Measurements from ENCODE around the gene RAD18.

The RAD18 gene

GRCh38 chr3:8980756-8981257, 17.5 kb upstream of the RAD18 start:
- H3K4me3 Mint-ChIP-seq = no peak overlapping the region
- no peak overlapping the region for H3K27ac Mint-ChIP-seq
- no peaks in the 10 kb centered on the region for H3K9me3 Mint-ChIP-seq (ENCODE audit: low read depth)
- no peaks in the 10 kb centered on the region for H3K4me1 Mint-ChIP-seq (ENCODE audit: low read depth)
- H3K27me3 Mint-ChIP-seq = peaks cover 7% of the 10 kb centered on the region
- no peaks in the 10 kb centered on the region for H3K36me3 Mint-ChIP-seq

GRCh38 chr3:8979262-8979661, 16.0 kb upstream of the RAD18 start:
- no peaks in the 10 kb centered on the region for H3K36me3 Mint-ChIP-seq
- H3K4me1 Mint-ChIP-seq (ENCODE audit: low read depth) = no peaks in the 10 kb centered on the region
- no peak overlapping the region for H3K4me3 Mint-ChIP-seq
- H3K27ac Mint-ChIP-seq = no peak overlapping the region
- peaks cover 9% of the 10 kb centered on the region for H3K27me3 Mint-ChIP-seq
- no peaks in the 10 kb centered on the region for H3K9me3 Mint-ChIP-seq (ENCODE audit: low read depth)

- H3K27me3 Mint-ChIP-seq = peaks cover 9% of the 10 kb centered on the region
- no peak overlapping the region for H3K27ac Mint-ChIP-seq
- no peaks in the 10 kb centered on the region for H3K4me1 Mint-ChIP-seq (ENCODE audit: low read depth)
- no peaks in the 10 kb centered on the region for H3K9me3 Mint-ChIP-seq (ENCODE audit: low read depth)
- H3K4me3 Mint-ChIP-seq = no peak overlapping the region
- H3K36me3 Mint-ChIP-seq = no peaks in the 10 kb centered on the region
These were observed 15.3 kb upstream of the RAD18 start for GRCh38 chr3:8978551-8978950.

GRCh38 chr3:8976540-8977182, 13.4 kb upstream of the RAD18 start:
- Mint-ChIP-seq H3K4me3 (no peak overlapping the region), H3K27ac (no peak overlapping the region), H3K36me3 (no peaks in the 10 kb centered on the region), H3K27me3 (peaks cover 9% of the 10 kb centered on the region), H3K9me3 (ENCODE audit: low read depth) (no peaks in the 10 kb centered on the region), H3K4me1 (ENCODE audit: low read depth) (no peaks in the 10 kb centered on the region)

GRCh38 chr3:8975081-8976020, 12.1 kb upstream of the RAD18 start:
- Mint-ChIP-seq H3K27ac (no peak overlapping the region), H3K27me3 (peaks cover 6% of the 10 kb centered on the region), H3K4me1 (ENCODE audit: low read depth) (peaks cover 1% of the 10 kb centered on the region), H3K9me3 (ENCODE audit: low read depth) (no peaks in the 10 kb centered on the region), H3K4me3 (no peak overlapping the region), H3K36me3 (no peaks in the 10 kb centered on the region)

- H3K36me3 Mint-ChIP-seq = no peaks in the 10 kb centered on the region
- no peak overlapping the region for H3K4me3 Mint-ChIP-seq
- peaks cover 6% of the 10 kb centered on the region for H3K27me3 Mint-ChIP-seq
- H3K27ac Mint-ChIP-seq = no peak overlapping the region
- H3K4me1 Mint-ChIP-seq (ENCODE audit: low read depth) = peaks cover 1% of the 10 kb centered on the region
- no peaks in the 10 kb centered on the region for H3K9me3 Mint-ChIP-seq (ENCODE audit: low read depth)
These were observed 11.2 kb upstream of the RAD18 start for GRCh38 chr3:8974458-8974857.

GRCh38 chr3:8972639-8973038, 9.4 kb upstream of the RAD18 start:
- Mint-ChIP-seq H3K27ac (no peak overlapping the region), H3K4me3 (no peak overlapping the region), H3K36me3 (no peaks in the 10 kb centered on the region), H3K9me3 (ENCODE audit: low read depth) (no peaks in the 10 kb centered on the region), H3K4me1 (ENCODE audit: low read depth) (peaks cover 1% of the 10 kb centered on the region), H3K27me3 (peaks cover 2% of the 10 kb centered on the region)

- Mint-ChIP-seq H3K27ac (no peak overlapping the region), H3K4me1 (ENCODE audit: low read depth) (peaks cover 1% of the 10 kb centered on the region), H3K27me3 (peaks cover 2% of the 10 kb centered on the region), H3K9me3 (ENCODE audit: low read depth) (no peaks in the 10 kb centered on the region), H3K36me3 (no peaks in the 10 kb centered on the region), H3K4me3 (no peak overlapping the region)
These were observed 7.8 kb upstream of the RAD18 start for GRCh38 chr3:8970971-8971589.

GRCh38 chr3:8969241-8969640, 6.0 kb upstream of the RAD18 start:
- H3K27ac Mint-ChIP-seq = no peak overlapping the region
- H3K27me3 Mint-ChIP-seq = no peaks in the 10 kb centered on the region
- no peaks in the 10 kb centered on the region for H3K9me3 Mint-ChIP-seq (ENCODE audit: low read depth)
- peaks cover 1% of the 10 kb centered on the region for H3K4me1 Mint-ChIP-seq (ENCODE audit: low read depth)
- no peak overlapping the region for H3K4me3 Mint-ChIP-seq
- H3K36me3 Mint-ChIP-seq = no peaks in the 10 kb centered on the region

GRCh38 chr3:8968375-8968882, 5.2 kb upstream of the RAD18 start:
- Mint-ChIP-seq H3K4me1 (ENCODE audit: low read depth) (peaks cover 4% of the 10 kb centered on the region), H3K27me3 (no peaks in the 10 kb centered on the region), H3K27ac (no peak overlapping the region), H3K4me3 (no peak overlapping the region), H3K9me3 (ENCODE audit: low read depth) (no peaks in the 10 kb centered on the region), H3K36me3 (no peaks in the 10 kb centered on the region)

- Mint-ChIP-seq H3K36me3 (no peaks in the 10 kb centered on the region), H3K27me3 (no peaks in the 10 kb centered on the region), H3K4me1 (ENCODE audit: low read depth) (peaks cover 10% of the 10 kb centered on the region), H3K27ac (no peak overlapping the region), H3K9me3 (ENCODE audit: low read depth) (no peaks in the 10 kb centered on the region), H3K4me3 (no peak overlapping the region)
These were observed 4.3 kb upstream of the RAD18 start for GRCh38 chr3:8967553-8967952.

- Mint-ChIP-seq H3K27me3 (no peaks in the 10 kb centered on the region), H3K9me3 (ENCODE audit: low read depth) (no peaks in the 10 kb centered on the region), H3K36me3 (no peaks in the 10 kb centered on the region), H3K4me1 (ENCODE audit: low read depth) (peaks cover 17% of the 10 kb centered on the region), H3K27ac (no peak overlapping the region), H3K4me3 (no peak overlapping the region)
These were observed 3.6 kb upstream of the RAD18 start for GRCh38 chr3:8966820-8967348.

- Mint-ChIP-seq H3K27me3 (no peaks in the 10 kb centered on the region), H3K4me3 (no peak overlapping the region), H3K4me1 (ENCODE audit: low read depth) (peaks cover 21% of the 10 kb centered on the region), H3K9me3 (ENCODE audit: low read depth) (no peaks in the 10 kb centered on the region), H3K27ac (no peak overlapping the region), H3K36me3 (no peaks in the 10 kb centered on the region)
These were observed 3.0 kb upstream of the RAD18 start for GRCh38 chr3:8966150-8966819.
